Left ventricle myocardium superior (tissue), 1 donor: Measurements from ENCODE around the gene MLEC. TPM values are rescaled to one million over a fixed set of nuclear protein-coding genes. Genes with fewer than 3 reads are reported as not detected.
A peak's percentile ranks its signal among the peaks of the same experiment; 100 is the strongest.
"Not testable (repeated sequence)": the region's sequence is repeated elsewhere in the genome, so short reads cannot be mapped to it uniquely, and the experiment has no call there.

Experiments
- ATAC-seq: fragments of 200-7000 bp; cut with Tn5 transposase; one replicate; pipeline ENCODE4 v1.9.1; 2020; ENCODE audit warnings: mild to moderate bottlenecking, moderate library complexity
- DNase-seq: peaks from one replicate; pipeline ENCODE4 v3.0.0-alpha.2; 2020
- intact Hi-C: fragments of 100-400 bp; cut with micrococcal nuclease; formaldehyde crosslinking; loops from one replicate; pipeline ENCODE4 v1.11.0; 2022
- total RNA-seq: library from RNA; stranded (reverse); fragmentation: NEBNext Ultra II Directional; extraction: Animal tissue kit (Norgen Biotek cat#: 25700); gene quantifications from one replicate; pipeline ENCODE4 v1.2.1, GENCODE V29; 2021
- donor health status: DM: no; HTN: yes; CAD: no; lungs with severe emphysema.

Gene MLEC
- total RNA-seq, 1 donor from 2014 or later: 130 TPM

- no peak for DNase-seq
- ATAC-seq: no peak
- intact Hi-C loops: no loop called here
Observed at GRCh38 chr12:120711411-120711810, 24.5 kb downstream of the MLEC start.

GRCh38 chr12:120712610-120713009 lies 25.7 kb downstream of the MLEC start:
- ATAC-seq (no peak), DNase-seq (no peak)
- intact Hi-C loops: loop anchor here (2.0 kb wide), 1 partner anchor 64 kb away; no protein-coding TSS in a partner anchor

- DNase-seq: peak; percentile 57
- peak; percentile 67 for ATAC-seq
- intact Hi-C loops: loop anchor here (2.0 kb wide), 1 partner anchor 65 kb away; no protein-coding TSS in a partner anchor
Observed at GRCh38 chr12:120713861-120714482, 27.0 kb downstream of the MLEC start.

- intact Hi-C loops: no loop called here
- DNase-seq (no peak), ATAC-seq (no peak)
Observed at GRCh38 chr12:120718055-120718454, 31.1 kb downstream of the MLEC start.

GRCh38 chr12:120719072-120719471 lies 32.1 kb downstream of the MLEC start:
- intact Hi-C loops: no loop called here
- DNase-seq (no peak), ATAC-seq (no peak)

GRCh38 chr12:120719496-120720233 lies 32.7 kb downstream of the MLEC start:
- DNase-seq (no peak), ATAC-seq (peak; percentile 11)
- intact Hi-C loops: no loop called here

GRCh38 chr12:120720234-120720986 lies 33.5 kb downstream of the MLEC start:
- ATAC-seq: peak; percentile 71
- DNase-seq: no peak
- intact Hi-C loops: no loop called here

- intact Hi-C loops: no loop called here
- no peak for ATAC-seq
- no peak for DNase-seq
Observed at GRCh38 chr12:120720987-120721801, 34.2 kb downstream of the MLEC start.

GRCh38 chr12:120721866-120722265 lies 34.9 kb downstream of the MLEC start:
- intact Hi-C loops: no loop called here
- ATAC-seq (no peak), DNase-seq (no peak)

- DNase-seq: no peak
- intact Hi-C loops: no loop called here
- ATAC-seq: no peak
Observed at GRCh38 chr12:120722784-120723183, 35.8 kb downstream of the MLEC start.

- ATAC-seq (no peak), DNase-seq (no peak)
- intact Hi-C loops: no loop called here
Observed at GRCh38 chr12:120724720-120725119, 37.8 kb downstream of the MLEC start.

GRCh38 chr12:120725151-120725658 lies 38.3 kb downstream of the MLEC start:
- no peak for ATAC-seq
- intact Hi-C loops: no loop called here
- no peak for DNase-seq

- peak; percentile 98 for ATAC-seq
- peak; percentile 96 for DNase-seq
- intact Hi-C loops: no loop called here
Observed at GRCh38 chr12:120725659-120726509, 38.9 kb downstream of the MLEC start, which contains the start of gene ACADS. Gene ACADS (plus strand): TSS chr12:120725826. CDS start chr12:120725886, 60 bp downstream.

GRCh38 chr12:120726510-120726793 lies 39.5 kb downstream of the MLEC start:
- intact Hi-C loops: no loop called here
- no peak for ATAC-seq
- no peak for DNase-seq

- intact Hi-C loops: no loop called here
- no peak for DNase-seq
- no peak for ATAC-seq
Observed at GRCh38 chr12:120726961-120727360, 40.0 kb downstream of the MLEC start.

GRCh38 chr12:120732198-120732597 lies 45.2 kb downstream of the MLEC start:
- intact Hi-C loops, ATAC-seq, DNase-seq: not testable (repeated sequence)

GRCh38 chr12:120733574-120733973 lies 46.6 kb downstream of the MLEC start:
- DNase-seq: no peak
- intact Hi-C loops: no loop called here
- no peak for ATAC-seq

- ATAC-seq: no peak
- intact Hi-C loops: no loop called here
- DNase-seq: no peak
Observed at GRCh38 chr12:120734210-120734609, 47.3 kb downstream of the MLEC start.
